ENCODE results near the gene SLC9C1. TPM values are rescaled to one million over a fixed set of nuclear protein-coding genes. Genes with fewer than 3 reads are reported as not detected.

SLC9C1 gene
- total RNA-seq, 1 experiment from 2014 or later, result not detected

DNA sequence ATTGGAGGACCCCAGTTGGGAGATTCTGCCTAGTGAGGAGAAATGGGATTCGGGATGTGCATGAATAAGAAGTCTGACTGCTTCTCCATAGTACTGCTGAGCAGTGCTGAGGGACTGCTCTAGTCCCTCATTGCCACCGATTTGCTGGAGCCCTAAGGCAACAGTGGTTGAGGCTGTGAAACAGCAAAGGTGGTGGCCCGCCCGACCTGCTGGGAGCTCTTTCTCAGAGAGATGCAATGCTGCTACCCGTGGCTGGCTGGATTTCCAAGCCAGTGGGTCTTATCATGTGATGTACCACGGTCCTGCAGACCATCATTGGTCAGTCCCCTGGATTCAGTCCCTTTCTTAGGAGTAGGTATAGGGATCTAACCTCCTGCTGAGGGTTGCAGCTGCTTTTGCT is 118.4 kb downstream of the SLC9C1 start:
- intact Hi-C loops (cut with micrococcal nuclease; ENCODE audit: unreplicated experiment), result no loop called here
- ChIA-PET POLR2A (ENCODE audit: low non-redundant PET) (no interaction called here), CTCF (no interaction called here)
- DNase-seq (ENCODE audit: low spot score), result no peak
- Histone ChIP-seq H3K36me3 (ENCODE audit: insufficient read depth, low read length, poor library complexity, severe bottlenecking) (no peaks in the 10 kb centered on the region), H3K27ac (ENCODE audit: low read depth, low read length, poor library complexity, severe bottlenecking) (no peak overlapping the region), H3K4me1 (ENCODE audit: insufficient read depth, low read length, poor library complexity, severe bottlenecking) (no peaks in the 10 kb centered on the region), H3K27me3 (replicated peaks; ENCODE audit: insufficient read depth, low read depth, low read length, poor library complexity) (no peaks in the 10 kb centered on the region), H3K9me3 (ENCODE audit: low read depth, low read length, poor library complexity, severe bottlenecking) (no peaks in the 10 kb centered on the region), H3K4me3 (ENCODE audit: low read depth, low read length, poor library complexity, severe bottlenecking) (no peak overlapping the region)
- no peak for TF ChIP-seq EZH2 (IDR thresholded peaks at IDR 0.05; ENCODE audit: borderline replicate concordance, low read depth, low read length, poor library complexity, severe bottlenecking)
- TF ChIP-seq, protein P1, sequence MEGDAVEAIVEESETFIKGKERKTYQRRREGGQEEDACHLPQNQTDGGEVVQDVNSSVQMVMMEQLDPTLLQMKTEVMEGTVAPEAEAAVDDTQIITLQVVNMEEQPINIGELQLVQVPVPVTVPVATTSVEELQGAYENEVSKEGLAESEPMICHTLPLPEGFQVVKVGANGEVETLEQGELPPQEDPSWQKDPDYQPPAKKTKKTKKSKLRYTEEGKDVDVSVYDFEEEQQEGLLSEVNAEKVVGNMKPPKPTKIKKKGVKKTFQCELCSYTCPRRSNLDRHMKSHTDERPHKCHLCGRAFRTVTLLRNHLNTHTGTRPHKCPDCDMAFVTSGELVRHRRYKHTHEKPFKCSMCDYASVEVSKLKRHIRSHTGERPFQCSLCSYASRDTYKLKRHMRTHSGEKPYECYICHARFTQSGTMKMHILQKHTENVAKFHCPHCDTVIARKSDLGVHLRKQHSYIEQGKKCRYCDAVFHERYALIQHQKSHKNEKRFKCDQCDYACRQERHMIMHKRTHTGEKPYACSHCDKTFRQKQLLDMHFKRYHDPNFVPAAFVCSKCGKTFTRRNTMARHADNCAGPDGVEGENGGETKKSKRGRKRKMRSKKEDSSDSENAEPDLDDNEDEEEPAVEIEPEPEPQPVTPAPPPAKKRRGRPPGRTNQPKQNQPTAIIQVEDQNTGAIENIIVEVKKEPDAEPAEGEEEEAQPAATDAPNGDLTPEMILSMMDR (conservative IDR thresholded peaks at IDR 0.05; ENCODE audit: low read depth, low read length), result no peak
- no TSS peak for BruUV-seq (replicated peaks)

DNA sequence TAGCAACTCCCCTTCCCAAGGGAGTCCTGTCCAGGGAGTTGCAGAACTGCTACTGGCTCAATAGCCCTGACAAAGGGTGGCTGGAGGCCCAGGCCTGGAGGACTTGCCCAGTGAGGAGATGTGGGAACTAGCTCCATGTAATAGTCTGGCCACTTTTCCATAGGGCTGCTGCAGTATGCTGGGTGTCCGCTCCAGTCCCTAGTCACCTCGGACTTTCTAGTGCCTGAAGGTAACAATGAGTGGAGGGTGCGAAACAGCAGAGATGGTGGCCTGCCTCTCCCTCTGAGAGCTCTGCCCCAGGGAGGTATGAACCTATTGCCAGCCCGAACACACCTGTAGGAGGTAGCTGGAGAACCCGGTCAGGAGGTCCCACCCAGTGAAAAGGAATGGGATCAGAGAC is 119.0 kb downstream of the SLC9C1 start:
- Histone ChIP-seq H3K9me3 (ENCODE audit: low read depth, low read length, poor library complexity, severe bottlenecking) (no peaks in the 10 kb centered on the region), H3K36me3 (ENCODE audit: insufficient read depth, low read length, poor library complexity, severe bottlenecking) (no peaks in the 10 kb centered on the region), H3K4me3 (ENCODE audit: low read depth, low read length, poor library complexity, severe bottlenecking) (no peak overlapping the region), H3K27me3 (replicated peaks; ENCODE audit: insufficient read depth, low read depth, low read length, poor library complexity) (no peaks in the 10 kb centered on the region), H3K4me1 (ENCODE audit: insufficient read depth, low read length, poor library complexity, severe bottlenecking) (no peaks in the 10 kb centered on the region), H3K27ac (ENCODE audit: low read depth, low read length, poor library complexity, severe bottlenecking) (no peak overlapping the region)
- intact Hi-C loops (cut with micrococcal nuclease; ENCODE audit: unreplicated experiment), result no loop called here
- no TSS peak for BruUV-seq (replicated peaks)
- ChIA-PET CTCF (no interaction called here), POLR2A (ENCODE audit: low non-redundant PET) (no interaction called here)
- DNase-seq (ENCODE audit: low spot score), result no peak
- TF ChIP-seq, protein P1 (conservative IDR thresholded peaks at IDR 0.05; ENCODE audit: low read depth, low read length), result no peak
- TF ChIP-seq EZH2 (IDR thresholded peaks at IDR 0.05; ENCODE audit: borderline replicate concordance, low read depth, low read length, poor library complexity, severe bottlenecking), result no peak

DNA sequence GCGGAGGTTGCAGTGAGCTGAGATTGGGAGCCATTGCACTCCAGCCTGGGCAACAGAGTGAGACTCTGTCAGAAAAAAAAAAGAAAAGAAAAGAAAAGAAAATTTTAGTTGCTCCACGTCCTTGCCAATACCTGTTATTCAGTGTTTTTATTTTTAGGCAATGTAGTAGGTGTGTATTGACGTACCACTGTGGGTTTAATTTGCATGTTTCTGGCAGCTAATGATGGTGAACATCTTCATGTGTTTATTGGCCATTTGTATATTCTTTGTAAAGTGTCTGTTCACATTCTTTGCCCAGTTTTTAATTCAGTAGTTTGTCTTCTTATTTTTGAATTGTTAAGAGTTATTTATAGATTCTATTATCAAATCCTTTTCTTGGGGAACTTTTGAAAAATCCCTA is 122.9 kb downstream of the SLC9C1 start:
- Histone ChIP-seq H3K36me3 (ENCODE audit: insufficient read depth, low read length, poor library complexity, severe bottlenecking) (no peaks in the 10 kb centered on the region), H3K27ac (ENCODE audit: low read depth, low read length, poor library complexity, severe bottlenecking) (no peak overlapping the region), H3K27me3 (replicated peaks; ENCODE audit: insufficient read depth, low read depth, low read length, poor library complexity) (no peaks in the 10 kb centered on the region), H3K9me3 (ENCODE audit: low read depth, low read length, poor library complexity, severe bottlenecking) (no peaks in the 10 kb centered on the region), H3K4me3 (ENCODE audit: low read depth, low read length, poor library complexity, severe bottlenecking) (no peak overlapping the region), H3K4me1 (ENCODE audit: insufficient read depth, low read length, poor library complexity, severe bottlenecking) (no peaks in the 10 kb centered on the region)
- ChIA-PET CTCF (interaction anchor here (0.7 kb wide), 1 partner anchor 275 kb away, joined by 3 read pairs; no protein-coding TSS in a partner anchor), POLR2A (ENCODE audit: low non-redundant PET) (no interaction called here)
- BruUV-seq (replicated peaks), result no TSS peak
- no peak for TF ChIP-seq EZH2 (IDR thresholded peaks at IDR 0.05; ENCODE audit: borderline replicate concordance, low read depth, low read length, poor library complexity, severe bottlenecking)
- TF ChIP-seq, protein P1 (conservative IDR thresholded peaks at IDR 0.05; ENCODE audit: low read depth, low read length), result no peak
- intact Hi-C loops (cut with micrococcal nuclease; ENCODE audit: unreplicated experiment), result no loop called here
- no peak for DNase-seq (ENCODE audit: low spot score)

All from A673 (cell line).